Camera-type eye (tissue), 1 donor: ENCODE results near the gene KHNYN. TPM values are rescaled to one million over a fixed set of nuclear protein-coding genes. Genes with fewer than 3 reads are reported as not detected.

Source experiments
- total RNA-seq: library from RNA; depleted of rRNA; stranded (reverse); fragments of >200 nt; gene quantifications from one replicate; pipeline ENCODE4 v1.2.3, GENCODE V29; 2014

KHNYN gene
- total RNA-seq: 58.6 TPM

GRCh38 chr14:24429395-24430142, at the start of gene KHNYN, which contains the start of gene CBLN3:
Gene KHNYN (plus strand): TSS chr14:24429954. CDS start chr14:24430731, 777 bp downstream.
Gene CBLN3 (minus strand): TSS chr14:24429668. CDS start chr14:24429054, 614 bp downstream.

GRCh38 chr14:24398653-24399446, 30.9 kb upstream of the KHNYN start, which contains the start of gene NYNRIN:
Gene NYNRIN (plus strand): TSS chr14:24399003. CDS start chr14:24399247, 244 bp downstream.

GRCh38 chr14:24442240-24443052, 12.7 kb downstream of the KHNYN start, which contains the start of gene SDR39U1:
Gene SDR39U1 (minus strand): TSS chr14:24442776. CDS start chr14:24442769, 7 bp downstream.

Other genes with a start within 250 kb of the KHNYN start
- gene IPO4, start 241.1 kb upstream of the KHNYN start, total RNA-seq: 19.1 TPM
- gene TM9SF1, start 234.5 kb upstream of the KHNYN start, total RNA-seq: 58.9 TPM
- not detected for gene TSSK4, start 224.3 kb upstream of the KHNYN start, total RNA-seq
- 53.5 TPM for gene CHMP4A, start 216.5 kb upstream of the KHNYN start, total RNA-seq
- 20.5 TPM for gene MDP1, start 213.9 kb upstream of the KHNYN start, total RNA-seq
- 61.8 TPM for gene NEDD8, start 197.6 kb upstream of the KHNYN start, total RNA-seq
- gene GMPR2, start 197.0 kb upstream of the KHNYN start, total RNA-seq: 62.6 TPM
- 44.8 TPM for gene TINF2, start 187.3 kb upstream of the KHNYN start, total RNA-seq
- gene TGM1, start 166.8 kb upstream of the KHNYN start, total RNA-seq: 6.2 TPM
- gene RABGGTA, start 158.4 kb upstream of the KHNYN start, total RNA-seq: 26.6 TPM
- gene DHRS1, start 130.2 kb upstream of the KHNYN start, total RNA-seq: 19.4 TPM
- 21.8 TPM for gene NOP9, start 130.1 kb upstream of the KHNYN start, total RNA-seq
- gene CIDEB, start 122.0 kb upstream of the KHNYN start, total RNA-seq: 17.5 TPM
- 6.9 TPM for gene LTB4R2, start 119.8 kb upstream of the KHNYN start, total RNA-seq
- 2.7 TPM for gene LTB4R, start 118.5 kb upstream of the KHNYN start, total RNA-seq
- 13.0 TPM for gene ADCY4, start 94.9 kb upstream of the KHNYN start, total RNA-seq
- gene RIPK3, start 90.0 kb upstream of the KHNYN start, total RNA-seq: 4.4 TPM
- 67.8 TPM for gene NFATC4, start 61.8 kb upstream of the KHNYN start, total RNA-seq
- 47.5 TPM for gene NYNRIN, start 31.0 kb upstream of the KHNYN start, total RNA-seq
- gene CBLN3, start 286 bp upstream of the KHNYN start, total RNA-seq: 2.0 TPM
- gene SDR39U1, start 12.8 kb downstream of the KHNYN start, total RNA-seq: 32.4 TPM
- gene CMA1, start 78.3 kb downstream of the KHNYN start, total RNA-seq: not detected
- gene CTSG, start 146.3 kb downstream of the KHNYN start, total RNA-seq: 3.1 TPM
- not detected for gene GZMH, start 179.7 kb downstream of the KHNYN start, total RNA-seq
- not detected for gene GZMB, start 204.2 kb downstream of the KHNYN start, total RNA-seq